HG03025 (cell line): ENCODE measurements around the gene CFAP161.
"Not testable (repeated sequence)": the region's sequence is repeated elsewhere in the genome, so short reads cannot be mapped to it uniquely, and the experiment has no call there.

Experiments used
- ATAC-seq: cut with Tn5 transposase; IDR thresholded peaks from one replicate; pipeline ENCODE4 v1.9.1; 2021; ENCODE audit warnings: mild to moderate bottlenecking, moderate library complexity; ENCODE audit not compliant: unreplicated experiment, low FRiP score

CFAP161 gene

GRCh38 chr15:81157195-81157938 lies 23.3 kb downstream of the CFAP161 start:
- no peak for ATAC-seq

GRCh38 chr15:81157939-81158223 lies 23.8 kb downstream of the CFAP161 start:
- no peak for ATAC-seq

GRCh38 chr15:81158561-81158960 lies 24.5 kb downstream of the CFAP161 start:
- ATAC-seq: not testable (repeated sequence)

GRCh38 chr15:81160312-81161159 lies 26.5 kb downstream of the CFAP161 start:
- no peak for ATAC-seq

- no peak for ATAC-seq
These were observed 27.1 kb downstream of the CFAP161 start for GRCh38 chr15:81161160-81161673.

- ATAC-seq: no peak
These were observed 27.8 kb downstream of the CFAP161 start for GRCh38 chr15:81161851-81162250.

- ATAC-seq: no peak
These were observed 30.1 kb downstream of the CFAP161 start for GRCh38 chr15:81163961-81164800.

- no peak for ATAC-seq
These were observed 31.5 kb downstream of the CFAP161 start for GRCh38 chr15:81165535-81165934.

GRCh38 chr15:81166636-81167305 lies 32.7 kb downstream of the CFAP161 start:
- ATAC-seq: no peak

- ATAC-seq: no peak
These were observed 34.1 kb downstream of the CFAP161 start for GRCh38 chr15:81168131-81168526.

GRCh38 chr15:81168644-81169043 lies 34.6 kb downstream of the CFAP161 start:
- ATAC-seq: no peak

- no peak for ATAC-seq
These were observed 36.4 kb downstream of the CFAP161 start for GRCh38 chr15:81170511-81170910.

GRCh38 chr15:81171286-81171685 lies 37.2 kb downstream of the CFAP161 start:
- ATAC-seq: no peak

- ATAC-seq: no peak
These were observed 40.2 kb downstream of the CFAP161 start for GRCh38 chr15:81174125-81174791.

- ATAC-seq: no peak
These were observed 40.8 kb downstream of the CFAP161 start for GRCh38 chr15:81174792-81175327.

- no peak for ATAC-seq
These were observed 41.4 kb downstream of the CFAP161 start for GRCh38 chr15:81175496-81175895.

- ATAC-seq: no peak
These were observed 42.3 kb downstream of the CFAP161 start for GRCh38 chr15:81176291-81176893.

GRCh38 chr15:81178365-81178764 lies 44.3 kb downstream of the CFAP161 start:
- ATAC-seq: no peak

- ATAC-seq: no peak
These were observed 47.1 kb downstream of the CFAP161 start for GRCh38 chr15:81181220-81181619.
